HG03558 (cell line): ENCODE results near the gene KRTAP9-3.
"Not testable (repeated sequence)": the region's sequence is repeated elsewhere in the genome, so short reads cannot be mapped to it uniquely, and the experiment has no call there.

ENCODE experiments used
- ATAC-seq: cut with Tn5 transposase; IDR thresholded peaks from one replicate; pipeline ENCODE4 v1.9.1; 2021; ENCODE audit warnings: moderate number of reproducible peaks; ENCODE audit not compliant: unreplicated experiment; ENCODE audit errors: extremely low read depth

The KRTAP9-3 gene

GRCh38 chr17:41232399-41233105 lies at the start of gene KRTAP9-3:
Gene KRTAP9-3, plus strand, starts transcription at chr17:41232449. Its CDS starts 53 bp downstream, at chr17:41232502.
- not testable (repeated sequence) for ATAC-seq

GRCh38 chr17:41184480-41184961 lies 47.7 kb upstream of the KRTAP9-3 start, which contains the start of gene KRTAP4-1:
Gene KRTAP4-1, minus strand, starts transcription at chr17:41184911. Its CDS starts 57 bp downstream, at chr17:41184854.
- ATAC-seq = no peak

- no peak for ATAC-seq
Measured at GRCh38 chr17:41185001-41185400, 47.2 kb upstream of the KRTAP9-3 start.

GRCh38 chr17:41186872-41187271 lies 45.4 kb upstream of the KRTAP9-3 start:
- ATAC-seq = no peak

- not testable (repeated sequence) for ATAC-seq
Measured at GRCh38 chr17:41189837-41190318, 42.4 kb upstream of the KRTAP9-3 start, which contains the start of gene KRTAP9-1. Gene KRTAP9-1, plus strand, starts transcription at chr17:41189887. Its CDS starts 0 bp downstream, at chr17:41189887.

- no peak for ATAC-seq
Measured at GRCh38 chr17:41190328-41190727, 41.9 kb upstream of the KRTAP9-3 start.

- no peak for ATAC-seq
Measured at GRCh38 chr17:41196068-41196467, 36.2 kb upstream of the KRTAP9-3 start.

- ATAC-seq = no peak
Measured at GRCh38 chr17:41199421-41200078, 32.7 kb upstream of the KRTAP9-3 start.

GRCh38 chr17:41211845-41212466 lies 20.3 kb upstream of the KRTAP9-3 start:
- no peak for ATAC-seq

GRCh38 chr17:41212524-41213169 lies 19.6 kb upstream of the KRTAP9-3 start:
- no peak for ATAC-seq

- no peak for ATAC-seq
Measured at GRCh38 chr17:41215681-41216080, 16.6 kb upstream of the KRTAP9-3 start.

- no peak for ATAC-seq
Measured at GRCh38 chr17:41223821-41224220, 8.4 kb upstream of the KRTAP9-3 start.

GRCh38 chr17:41226051-41226450 lies 6.2 kb upstream of the KRTAP9-3 start:
- ATAC-seq = no peak

GRCh38 chr17:41226598-41227095 lies 5.6 kb upstream of the KRTAP9-3 start, which contains the start of gene KRTAP9-2:
Gene KRTAP9-2, plus strand, starts transcription at chr17:41226648. Its CDS starts 7 bp downstream, at chr17:41226655.
- ATAC-seq = not testable (repeated sequence)

GRCh38 chr17:41230094-41230493 lies 2.2 kb upstream of the KRTAP9-3 start:
- ATAC-seq = no peak

GRCh38 chr17:41231731-41232130 lies 518 bp upstream of the KRTAP9-3 start:
- ATAC-seq = no peak

GRCh38 chr17:41237116-41237515 lies 4.9 kb downstream of the KRTAP9-3 start:
- not testable (repeated sequence) for ATAC-seq

GRCh38 chr17:41237949-41238437 lies 5.7 kb downstream of the KRTAP9-3 start, which contains the start of gene KRTAP9-8:
Gene KRTAP9-8, plus strand, starts transcription at chr17:41237999. Its CDS starts 53 bp downstream, at chr17:41238052.
- not testable (repeated sequence) for ATAC-seq

- not testable (repeated sequence) for ATAC-seq
Measured at GRCh38 chr17:41246995-41247787, 14.9 kb downstream of the KRTAP9-3 start.
